GM19238 (cell line): ENCODE data around the gene SCO2.

Experiments
- DNase-seq: peaks from one replicate; pipeline ENCODE4 v3.0.0; 2011; ENCODE audit warnings: low spot score; ENCODE audit not compliant: insufficient read length

The SCO2 gene, protein sequence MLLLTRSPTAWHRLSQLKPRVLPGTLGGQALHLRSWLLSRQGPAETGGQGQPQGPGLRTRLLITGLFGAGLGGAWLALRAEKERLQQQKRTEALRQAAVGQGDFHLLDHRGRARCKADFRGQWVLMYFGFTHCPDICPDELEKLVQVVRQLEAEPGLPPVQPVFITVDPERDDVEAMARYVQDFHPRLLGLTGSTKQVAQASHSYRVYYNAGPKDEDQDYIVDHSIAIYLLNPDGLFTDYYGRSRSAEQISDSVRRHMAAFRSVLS

DNA sequence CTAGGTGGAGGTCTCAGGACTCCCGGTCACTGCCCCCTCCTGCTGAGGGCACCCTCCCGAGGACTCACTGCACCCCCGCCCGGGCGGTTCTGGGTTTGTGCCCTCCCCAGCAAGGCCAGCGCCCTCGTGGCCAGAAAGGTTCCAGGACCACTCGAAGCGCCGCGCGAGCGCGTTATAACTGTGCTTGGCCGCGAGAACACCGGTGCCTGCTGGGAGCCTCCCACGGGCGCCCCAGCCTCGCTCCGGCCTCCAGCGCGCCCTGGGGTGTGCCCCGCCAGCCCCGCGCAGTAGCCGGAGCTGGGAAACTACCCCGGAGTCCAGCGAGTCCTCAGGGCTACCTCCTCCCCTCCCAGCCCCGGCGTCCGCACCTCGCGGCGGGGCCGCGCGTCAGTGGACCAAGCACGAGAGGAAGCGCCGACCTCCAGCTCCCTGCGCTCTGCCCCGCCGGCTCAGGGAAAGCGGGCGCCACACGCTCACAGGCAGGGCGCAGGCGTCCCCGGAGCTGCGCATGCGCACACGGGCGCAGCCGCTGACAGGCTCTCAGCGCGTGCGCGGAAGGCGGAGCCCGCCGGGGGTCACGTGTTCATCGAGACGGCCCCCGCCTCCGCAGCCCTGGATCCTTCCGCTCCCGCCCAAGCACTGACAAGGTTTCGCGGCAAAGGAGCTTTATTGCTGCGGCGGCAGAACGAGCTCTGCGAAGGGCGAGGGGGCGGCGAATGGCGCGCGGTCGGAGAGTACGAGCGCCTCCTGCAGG is at the start of gene SCO2:
Gene SCO2 (minus strand): TSS at position 495 of the 754 bp plus-strand sequence. CDS start 1,187 bp downstream, outside the sequence.
- DNase-seq = peak; percentile 98

GRCh38 chr22:50574383-50574755 is 49.0 kb upstream of the SCO2 start:
- no peak for DNase-seq

- no peak for DNase-seq
These were observed 48.3 kb upstream of the SCO2 start for GRCh38 chr22:50573491-50574382.

GRCh38 chr22:50572965-50573364 is 47.6 kb upstream of the SCO2 start:
- DNase-seq = no peak

- DNase-seq = no peak
These were observed 46.1 kb upstream of the SCO2 start for GRCh38 chr22:50571264-50572175.

- no peak for DNase-seq
These were observed 45.5 kb upstream of the SCO2 start for GRCh38 chr22:50570861-50571260.

- DNase-seq = peak; percentile 28
These were observed 44.6 kb upstream of the SCO2 start for GRCh38 chr22:50569896-50570535.

DNA sequence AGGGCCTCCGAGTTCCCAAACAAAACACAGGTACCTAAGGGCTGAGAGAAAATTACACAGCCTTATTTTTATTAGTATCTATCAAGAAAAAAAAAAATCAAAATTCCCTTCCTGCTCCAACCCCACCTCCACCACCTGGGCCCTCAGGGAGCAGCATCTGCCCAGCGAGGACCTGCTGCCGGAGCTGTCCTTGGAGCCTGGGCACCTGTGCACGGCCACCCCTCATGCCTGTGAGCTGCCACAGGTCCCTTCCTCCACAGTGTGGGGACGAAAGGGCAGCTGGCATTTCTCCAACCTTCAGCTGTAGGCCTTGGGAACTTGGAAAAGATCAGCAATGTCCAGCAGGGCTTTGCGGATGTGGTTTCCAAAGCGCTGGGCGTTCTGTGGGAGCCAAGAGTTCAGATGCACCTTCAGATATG is 43.7 kb upstream of the SCO2 start:
- DNase-seq = no peak

GRCh38 chr22:50568626-50569025 is 43.2 kb upstream of the SCO2 start:
- DNase-seq = no peak

- DNase-seq = no peak
These were observed 42.4 kb upstream of the SCO2 start for GRCh38 chr22:50567721-50568252.

- DNase-seq = no peak
These were observed 38.9 kb upstream of the SCO2 start for GRCh38 chr22:50564289-50564688.

- no peak for DNase-seq
These were observed 38.2 kb upstream of the SCO2 start for GRCh38 chr22:50563413-50564160.

DNA sequence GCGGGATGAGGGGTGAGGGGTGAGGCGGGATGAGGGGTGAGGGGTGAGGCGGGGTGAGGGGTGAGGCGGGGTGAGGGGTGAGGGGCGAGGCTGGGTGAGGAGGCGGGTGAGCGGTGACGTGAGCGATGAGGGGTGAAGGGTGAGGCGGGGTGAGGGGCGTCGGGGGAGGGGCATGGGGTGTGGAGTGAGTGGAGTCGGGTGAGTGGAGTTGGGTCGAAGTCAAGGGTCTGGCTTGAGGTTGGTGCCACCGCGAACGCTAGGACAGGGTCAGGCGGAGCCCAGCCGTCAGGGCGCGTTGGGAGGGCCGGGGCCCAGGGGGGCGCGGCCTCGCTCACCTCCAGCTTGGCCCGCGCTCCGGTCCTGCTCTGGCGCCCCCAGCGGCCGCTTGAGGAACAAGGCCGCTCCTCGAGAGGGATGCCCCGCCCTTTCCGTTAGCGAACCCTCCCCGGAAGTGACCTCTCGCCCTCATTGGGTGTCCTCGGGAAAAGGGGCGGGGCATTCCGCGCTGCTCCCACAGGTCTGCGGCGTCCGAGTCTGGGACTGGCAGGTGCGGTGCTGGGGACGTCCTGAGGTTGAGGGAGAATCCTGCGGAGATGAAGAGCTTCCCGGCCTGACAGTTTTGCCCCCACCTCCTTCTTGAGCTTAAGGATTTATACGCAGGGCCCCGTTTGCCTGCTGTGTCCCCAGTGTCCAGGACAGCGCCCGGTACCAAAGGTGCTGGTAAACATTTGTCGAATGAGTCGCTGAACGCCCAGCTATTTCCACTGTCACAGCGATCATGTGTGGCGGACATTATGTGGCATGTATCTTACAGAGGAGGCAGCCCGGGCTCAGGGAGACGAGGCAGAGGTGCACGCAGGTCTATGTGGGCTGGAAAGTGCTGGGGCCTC is 37.4 kb upstream of the SCO2 start, which contains the start of gene SYCE3:
Gene SYCE3 (minus strand): TSS at position 397 of the 890 bp plus-strand sequence. CDS start 6,514 bp downstream, outside the sequence.
- DNase-seq = peak; percentile 95

- no peak for DNase-seq
These were observed 36.3 kb upstream of the SCO2 start for GRCh38 chr22:50561401-50562358.

GRCh38 chr22:50560034-50560433 is 34.6 kb upstream of the SCO2 start:
- DNase-seq = no peak

DNA sequence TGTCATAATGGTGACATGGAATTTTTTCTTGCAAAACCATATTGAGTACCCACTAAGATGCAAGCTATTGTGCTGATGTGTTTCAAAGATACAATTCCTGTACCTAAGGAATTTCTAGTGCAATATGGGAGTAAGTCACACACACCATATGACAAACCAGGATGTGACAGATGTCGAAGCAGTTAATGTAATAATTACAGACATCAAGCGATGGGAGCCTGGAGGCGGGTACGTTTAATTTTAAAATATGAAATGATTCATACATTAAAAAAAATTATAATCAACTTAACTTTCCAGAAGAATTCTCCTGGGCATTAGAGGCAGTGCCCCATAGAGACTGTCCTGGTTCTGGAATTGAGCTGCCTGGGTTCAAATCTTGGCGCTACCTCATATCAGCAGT is 31.3 kb upstream of the SCO2 start:
- no peak for DNase-seq

- no peak for DNase-seq
These were observed 27.9 kb upstream of the SCO2 start for GRCh38 chr22:50553310-50553709.
